Gastrocnemius medialis (tissue), 4 donors: Measurements from ENCODE around the gene ANKRD13B. TPM values are rescaled to one million over a fixed set of nuclear protein-coding genes. Genes with fewer than 3 reads are reported as not detected.

Experiments used
- ATAC-seq, 2 donors: fragments of 150-250 bp; one replicate each; pipeline ENCODE4 v1.9.1; 2016
- DNase-seq, 2 donors: peaks; one replicate each; pipeline ENCODE4 v3.0.0-alpha.2; 2019
- H3K27ac ChIP-seq, 4 donors: fragments of 200-600 bp; sonication (generic); 1 replicate in 1 of 4; 2 replicates in 3 of 4; pipeline ENCODE4 v1.5.1; 2016 to 2018; ENCODE audit warnings: mild to moderate bottlenecking in 2 of 4, moderate library complexity in 1 of 4
- H3K27me3 ChIP-seq, 3 donors: fragments of 200-600 bp; sonication (generic) in 2 of 3; 1 replicate in 1 of 3; 2 replicates in 2 of 3; pipeline versions ENCODE4 v1.5.1 to v1.6.0; 2016 to 2019; ENCODE audit warnings: mild to moderate bottlenecking in 1 of 3, moderate library complexity in 1 of 3
- H3K36me3 ChIP-seq, 2 donors: fragments of 200-600 bp; sonication (generic) in 1 of 2; one replicate each; pipeline ENCODE4 v1.5.1; 2017 to 2018
- H3K4me1 ChIP-seq, 2 donors: fragments of 200-600 bp; sonication (generic) in 1 of 2; one replicate each; pipeline ENCODE4 v1.5.1; 2016 to 2017; ENCODE audit warnings: mild to moderate bottlenecking in 2 of 2
- H3K4me3 ChIP-seq, 4 donors: fragments of 200-600 bp; sonication (generic) in 3 of 4; 1 replicate in 1 of 4; 2 replicates in 3 of 4; pipeline ENCODE4 v1.5.1; 2016 to 2019; ENCODE audit warnings: mild to moderate bottlenecking in 2 of 4
- H3K9me3 ChIP-seq, 3 donors: fragments of 200-600 bp; sonication (generic) in 2 of 3; 1 replicate in 1 of 3; 2 replicates in 2 of 3; pipeline ENCODE4 v1.5.1; 2016 to 2019
- POLR2A ChIP-seq, 2 donors: fragments of 450-650 bp; IDR thresholded peaks; one replicate each; pipeline ENCODE4 v1.6.1; 2017; ENCODE audit warnings: antibody characterized with exemption in 2 of 2, mild to moderate bottlenecking in 2 of 2, moderate library complexity in 2 of 2
- in situ Hi-C, 4 donors: fragments of 200-750 bp; cut with MboI; loops; one replicate each; pipeline versions ENCODE4 v1.15.0 to v1.8.0; 2017; ENCODE audit warnings: low sequenced_read_pairs in 4 of 4
- intact Hi-C: fragments of 100-400 bp; cut with DNase I; formaldehyde crosslinking; loops from one replicate; pipeline ENCODE4 v1.15.1; 2023; ENCODE audit warnings: low total_unique reads
- total RNA-seq, 4 donors: library from RNA; depleted of rRNA; stranded (reverse); fragments of >200 nt; gene quantifications; one replicate each; pipeline versions ENCODE4 v1.1.0 to v1.2.3, GENCODE V29; 2016
- TF ChIP-seq, protein P1 (sequence below), 5 experiments: fragments of 450-650 bp in 3 of 5; fragments of 200-600 bp in 2 of 5; sonication (generic) in 2 of 5; IDR thresholded peaks in 4 of 5; conservative IDR thresholded peaks in 1 of 5; 1 replicate in 4 of 5; 2 replicates in 1 of 5; pipeline ENCODE4 v1.5.1; 2016 to 2019; ENCODE audit warnings: antibody characterized with exemption in 5 of 5, mild to moderate bottlenecking in 3 of 5, moderate library complexity in 3 of 5

Gene ANKRD13B
- total RNA-seq, 4 donors from 2014 or later: 8.2 to 11.5 (median 9.2) TPM

DNA sequence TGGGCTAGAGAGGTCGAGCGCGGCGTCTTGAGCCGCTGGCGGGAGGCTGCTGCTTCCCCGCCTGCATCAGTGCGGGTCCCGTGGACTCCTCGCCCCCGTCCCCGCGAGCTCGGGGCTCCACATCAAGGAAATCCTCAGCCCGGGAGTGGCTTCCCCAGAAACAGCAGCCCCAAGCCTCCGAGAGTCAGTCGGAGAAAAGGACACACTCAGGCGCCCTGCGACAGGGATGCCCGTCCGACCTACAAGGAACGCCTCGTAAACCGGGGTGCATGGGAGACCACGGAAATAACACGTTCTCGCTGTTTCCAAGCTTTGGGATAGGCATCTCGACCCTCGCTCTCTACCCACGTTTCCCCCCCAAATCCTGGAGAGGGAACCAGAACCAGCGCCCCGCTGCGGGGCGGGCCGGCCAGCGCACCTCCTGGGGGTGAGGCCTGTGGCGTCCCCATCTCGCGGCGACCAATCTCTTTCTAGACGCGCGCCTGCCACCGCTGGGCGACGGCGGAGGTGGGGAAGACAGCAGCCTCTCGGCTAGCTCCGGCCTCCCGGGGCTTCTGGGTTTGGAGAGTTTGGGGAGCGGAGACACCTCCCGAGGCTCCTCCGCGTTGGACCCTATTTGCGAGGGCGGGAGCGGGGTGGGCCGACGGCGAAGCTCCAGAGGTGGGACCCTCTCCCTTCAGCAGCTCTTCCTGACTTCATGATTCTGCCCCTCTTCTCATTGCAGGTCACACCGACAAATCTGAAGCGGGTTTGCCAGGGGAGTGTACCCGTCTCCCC, 25.2 kb upstream of the ANKRD13B start:
- ATAC-seq (peak; percentile 44 to 58), DNase-seq (peak in 1 of 2 donors; percentile 52)
- TF ChIP-seq, protein P1, sequence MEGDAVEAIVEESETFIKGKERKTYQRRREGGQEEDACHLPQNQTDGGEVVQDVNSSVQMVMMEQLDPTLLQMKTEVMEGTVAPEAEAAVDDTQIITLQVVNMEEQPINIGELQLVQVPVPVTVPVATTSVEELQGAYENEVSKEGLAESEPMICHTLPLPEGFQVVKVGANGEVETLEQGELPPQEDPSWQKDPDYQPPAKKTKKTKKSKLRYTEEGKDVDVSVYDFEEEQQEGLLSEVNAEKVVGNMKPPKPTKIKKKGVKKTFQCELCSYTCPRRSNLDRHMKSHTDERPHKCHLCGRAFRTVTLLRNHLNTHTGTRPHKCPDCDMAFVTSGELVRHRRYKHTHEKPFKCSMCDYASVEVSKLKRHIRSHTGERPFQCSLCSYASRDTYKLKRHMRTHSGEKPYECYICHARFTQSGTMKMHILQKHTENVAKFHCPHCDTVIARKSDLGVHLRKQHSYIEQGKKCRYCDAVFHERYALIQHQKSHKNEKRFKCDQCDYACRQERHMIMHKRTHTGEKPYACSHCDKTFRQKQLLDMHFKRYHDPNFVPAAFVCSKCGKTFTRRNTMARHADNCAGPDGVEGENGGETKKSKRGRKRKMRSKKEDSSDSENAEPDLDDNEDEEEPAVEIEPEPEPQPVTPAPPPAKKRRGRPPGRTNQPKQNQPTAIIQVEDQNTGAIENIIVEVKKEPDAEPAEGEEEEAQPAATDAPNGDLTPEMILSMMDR (IDR thresholded peaks at IDR 0.05 in 4 of 5, conservative IDR thresholded peaks at IDR 0.05 in 1 of 5): peak; percentile 18 to 64 (median 44)
- TF ChIP-seq POLR2A (IDR thresholded peaks at IDR 0.05): no peak
- H3K36me3 ChIP-seq: no peaks in the 10 kb centered on the region
- in situ Hi-C loops: loop anchor here in 1 of 4 donors (25.0 kb wide), 1 partner anchor 370 kb away; the partner anchor contains the start of genes EFCAB5 and SSH2
- intact Hi-C loops: loop anchor here (1.0 to 10.0 kb wide), 3 partner anchors 177 to 423 kb away; partner anchors contain the start of genes SSH2 and TAOK1
- H3K27ac ChIP-seq: peak overlapping the region; percentile 85 to 93 (median 86)
- peaks cover 12 to 28% of the 10 kb centered on the region in 2 donors for H3K4me1 ChIP-seq
- peak overlapping the region; percentile 66 to 82 (median 79) for H3K4me3 ChIP-seq
- H3K9me3 ChIP-seq: no peaks in the 10 kb centered on the region
- peaks cover 0 to 5% (median 0%) of the 10 kb centered on the region in 3 donors for H3K27me3 ChIP-seq

GRCh38 chr17:29568331-29569244, 24.3 kb upstream of the ANKRD13B start, which contains the start of gene TP53I13:
TP53I13 (plus strand) TSS chr17:29568701; CDS start chr17:29568759, 58 bp downstream.
- Histone ChIP-seq H3K9me3 (no peaks in the 10 kb centered on the region), H3K36me3 (no peaks in the 10 kb centered on the region), H3K27me3 (peaks cover 0 to 5% (median 0%) of the 10 kb centered on the region in 3 donors), H3K4me3 (peak within 1 kb of the TSS; percentile 66 to 82 (median 79)), H3K27ac (peak within 1 kb of the TSS; percentile 85 to 93 (median 86)), H3K4me1 (peaks cover 17 to 28% of the 10 kb centered on the region in 2 donors)
- TF ChIP-seq, protein P1 (IDR thresholded peaks at IDR 0.05 in 4 of 5, conservative IDR thresholded peaks at IDR 0.05 in 1 of 5): no peak
- TF ChIP-seq POLR2A (IDR thresholded peaks at IDR 0.05): peak; percentile 66 to 86
- ATAC-seq (peak; percentile 61 to 69), DNase-seq (peak; percentile 62 to 76)
- in situ Hi-C loops: loop anchor here in 1 of 4 donors (25.0 kb wide), 1 partner anchor 369 kb away; the partner anchor contains the start of genes EFCAB5 and SSH2
- intact Hi-C loops: loop anchor here (1.0 to 10.0 kb wide), 3 partner anchors 178 to 424 kb away; partner anchors contain the start of genes SSH2 and TAOK1

GRCh38 chr17:29569245-29569950, 23.5 kb upstream of the ANKRD13B start:
- intact Hi-C loops (loop anchor here (5.0 to 10.0 kb wide), 2 partner anchors 363 to 425 kb away; partner anchors contain the start of gene SSH2), in situ Hi-C loops (loop anchor here in 1 of 4 donors (25.0 kb wide), 1 partner anchor 368 kb away; the partner anchor contains the start of genes EFCAB5 and SSH2)
- no peak for TF ChIP-seq POLR2A (IDR thresholded peaks at IDR 0.05)
- TF ChIP-seq, protein P1 (IDR thresholded peaks at IDR 0.05 in 4 of 5, conservative IDR thresholded peaks at IDR 0.05 in 1 of 5): no peak
- no peaks in the 10 kb centered on the region for H3K9me3 ChIP-seq
- peaks cover 0 to 4% of the 10 kb centered on the region in 2 donors for H3K36me3 ChIP-seq
- peak overlapping the region; percentile 66 to 82 (median 79) for H3K4me3 ChIP-seq
- no peak for ATAC-seq
- H3K27ac ChIP-seq: peak overlapping the region; percentile 85 to 93 (median 86)
- peaks cover 17 to 28% of the 10 kb centered on the region in 2 donors for H3K4me1 ChIP-seq
- H3K27me3 ChIP-seq: peaks cover 0 to 5% (median 0%) of the 10 kb centered on the region in 3 donors
- peak in 1 of 2 donors; percentile 12 for DNase-seq
